Keratinocyte (primary cell): ENCODE results near the gene CA11. TPM values are rescaled to one million over a fixed set of nuclear protein-coding genes. Genes with fewer than 3 reads are reported as not detected.

Experiments used
- DNase-seq: peaks from one replicate; pipeline ENCODE4 v3.0.0-alpha.2; 2011; ENCODE audit warnings: low read depth, missing footprints, low spot score
- FAIRE-seq: peaks from 2 replicates; lab custom pipeline; 2011; peaks lifted over from hg19 to GRCh38; lab: Jason Lieb, UNC
- H2AFZ ChIP-seq: 2 replicates; pipeline ENCODE4 v1.6.0; 2012; ENCODE audit warnings: low read length, control low read depth, inconsistent platforms; ENCODE audit not compliant: control insufficient read depth
- H3K27ac ChIP-seq: 2 replicates; pipeline ENCODE4 v1.5.1; 2011; ENCODE audit warnings: low read length; ENCODE audit not compliant: control insufficient read depth, insufficient read depth
- H3K27me3 ChIP-seq: 3 replicates; pipeline ENCODE4 v1.6.0; 2011; ENCODE audit warnings: low read length; ENCODE audit not compliant: control insufficient read depth, insufficient read depth; ENCODE audit errors: extremely low read depth
- H3K36me3 ChIP-seq, 2 experiments: 2 replicates in 1 of 2; 3 replicates in 1 of 2; pipeline ENCODE4 v1.5.1; 2011; ENCODE audit warnings: low read length in 2 of 2, mild to moderate bottlenecking in 1 of 2; ENCODE audit not compliant: control insufficient read depth in 2 of 2, insufficient read depth in 2 of 2; ENCODE audit errors: extremely low read depth in 1 of 2
- H3K4me1 ChIP-seq: 3 replicates; pipeline ENCODE4 v1.5.1; 2011; ENCODE audit warnings: low read length; ENCODE audit not compliant: control insufficient read depth, insufficient read depth; ENCODE audit errors: extremely low read depth
- H3K4me2 ChIP-seq: 3 replicates; pipeline ENCODE4 v1.6.0; 2011; ENCODE audit warnings: low read depth, low read length; ENCODE audit not compliant: control insufficient read depth, insufficient read depth; ENCODE audit errors: extremely low read depth
- H3K4me3 ChIP-seq, 3 experiments: fragments of 200-600 bp in 1 of 3; sonication (generic) in 1 of 3; 2 replicates in 2 of 3; 3 replicates in 1 of 3; pipeline ENCODE4 v1.5.1; 2011 to 2016; ENCODE audit warnings: low read length in 3 of 3, mild to moderate bottlenecking in 3 of 3, control low read depth in 2 of 3, inconsistent platforms in 1 of 3, low read depth in 1 of 3, mixed read lengths in 1 of 3, mixed run types in 1 of 3, moderate library complexity in 1 of 3; ENCODE audit not compliant: control insufficient read depth in 2 of 3, insufficient read depth in 2 of 3; ENCODE audit errors: extremely low read depth in 1 of 3
- H3K79me2 ChIP-seq: 2 replicates; pipeline ENCODE4 v1.6.0; 2012; ENCODE audit warnings: low read length; ENCODE audit not compliant: control insufficient read depth, insufficient read depth
- H3K9ac ChIP-seq: 3 replicates; pipeline ENCODE4 v1.6.0; 2011; ENCODE audit warnings: low read length; ENCODE audit not compliant: control insufficient read depth, insufficient read depth; ENCODE audit errors: extremely low read depth
- H3K9me1 ChIP-seq: 3 replicates; pipeline ENCODE4 v1.6.0; 2011; ENCODE audit warnings: low read length; ENCODE audit not compliant: control insufficient read depth, insufficient read depth; ENCODE audit errors: extremely low read depth
- H3K9me3 ChIP-seq: 2 replicates; pipeline ENCODE4 v1.5.1; 2012; ENCODE audit warnings: low read depth, low read length; ENCODE audit not compliant: control insufficient read depth
- H4K20me1 ChIP-seq: 3 replicates; pipeline ENCODE4 v1.6.0; 2011; ENCODE audit warnings: low read length; ENCODE audit not compliant: control insufficient read depth, insufficient read depth; ENCODE audit errors: extremely low read depth
- EZH2 ChIP-seq: IDR thresholded peaks from one replicate; pipeline ENCODE4 v1.6.1; 2012; ENCODE audit warnings: inconsistent platforms, mild to moderate bottlenecking, low read length, moderate library complexity
- dilution Hi-C: fragments of 300-500 bp; cut with MboI; formaldehyde crosslinking; loops from one replicate; pipeline ENCODE4 v1.7.0; 2020; ENCODE audit warnings: low sequenced_read_pairs; ENCODE audit not compliant: extremely low pct_ligation_motif_present
- polyA plus RNA-seq, 5 experiments: library from polyadenylated mRNA; depleted of rRNA in 3 of 5; stranded (reverse) in 3 of 5; stranded (forward) in 1 of 5; unstranded in 1 of 5; fragments of >200 nt; gene quantifications; 1 replicate in 1 of 5; 2 replicates in 3 of 5; 3 replicates in 1 of 5; pipeline versions ENCODE4 v1.2.1 to v1.2.3, GENCODE V29; 2011 to 2012; ENCODE audit warnings: missing spikeins in 2 of 5, low read depth in 1 of 5, low replicate concordance in 1 of 5
- TF ChIP-seq, protein P1 (sequence below), 3 experiments: IDR thresholded peaks in 1 of 3; conservative IDR thresholded peaks in 1 of 3; optimal IDR thresholded peaks in 1 of 3; 2 replicates in 2 of 3; 3 replicates in 1 of 3; pipeline versions ENCODE3 to v1.5.1; 2011; ENCODE audit warnings: low read length in 3 of 3, mild to moderate bottlenecking in 3 of 3, moderate library complexity in 2 of 3, control low read depth in 1 of 3, inconsistent platforms in 1 of 3; ENCODE audit not compliant: insufficient read depth in 2 of 3; ENCODE audit errors: extremely low read depth in 1 of 3

Gene CA11
- polyA plus RNA-seq, 1 donor (not counting 4 experiments of a cell fraction or from before 2014, with no cell fraction given) = 1.6 TPM

- H3K36me3 ChIP-seq = peaks cover 20 to 37% of the 10 kb centered on the region in 2 experiments
- dilution Hi-C loops = no loop called here
- FAIRE-seq = no peak
- peaks cover 40% of the 10 kb centered on the region for H3K4me1 ChIP-seq
- H3K4me3 ChIP-seq = peak overlapping the region; percentile 79 to 91 (median 87)
- no peak overlapping the region for H2AFZ ChIP-seq
- H4K20me1 ChIP-seq = peaks cover 32% of the 10 kb centered on the region
- TF ChIP-seq, protein P1, sequence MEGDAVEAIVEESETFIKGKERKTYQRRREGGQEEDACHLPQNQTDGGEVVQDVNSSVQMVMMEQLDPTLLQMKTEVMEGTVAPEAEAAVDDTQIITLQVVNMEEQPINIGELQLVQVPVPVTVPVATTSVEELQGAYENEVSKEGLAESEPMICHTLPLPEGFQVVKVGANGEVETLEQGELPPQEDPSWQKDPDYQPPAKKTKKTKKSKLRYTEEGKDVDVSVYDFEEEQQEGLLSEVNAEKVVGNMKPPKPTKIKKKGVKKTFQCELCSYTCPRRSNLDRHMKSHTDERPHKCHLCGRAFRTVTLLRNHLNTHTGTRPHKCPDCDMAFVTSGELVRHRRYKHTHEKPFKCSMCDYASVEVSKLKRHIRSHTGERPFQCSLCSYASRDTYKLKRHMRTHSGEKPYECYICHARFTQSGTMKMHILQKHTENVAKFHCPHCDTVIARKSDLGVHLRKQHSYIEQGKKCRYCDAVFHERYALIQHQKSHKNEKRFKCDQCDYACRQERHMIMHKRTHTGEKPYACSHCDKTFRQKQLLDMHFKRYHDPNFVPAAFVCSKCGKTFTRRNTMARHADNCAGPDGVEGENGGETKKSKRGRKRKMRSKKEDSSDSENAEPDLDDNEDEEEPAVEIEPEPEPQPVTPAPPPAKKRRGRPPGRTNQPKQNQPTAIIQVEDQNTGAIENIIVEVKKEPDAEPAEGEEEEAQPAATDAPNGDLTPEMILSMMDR (optimal IDR thresholded peaks at IDR 0.05 in 1 of 3, IDR thresholded peaks at IDR 0.05 in 1 of 3, conservative IDR thresholded peaks at IDR 0.05 in 1 of 3; ENCODE audit: extremely low read depth in 1 of 3, insufficient read depth in 2 of 3, low read length in 3 of 3) = no peak
- no peak for TF ChIP-seq EZH2
- peaks cover 39% of the 10 kb centered on the region for H3K79me2 ChIP-seq
- H3K9ac ChIP-seq = peak overlapping the region; percentile 98
- H3K27me3 ChIP-seq = no peaks in the 10 kb centered on the region
- peak overlapping the region; percentile 88 for H3K27ac ChIP-seq
- no peak for DNase-seq
- peaks cover 5% of the 10 kb centered on the region for H3K9me1 ChIP-seq
- no peaks in the 10 kb centered on the region for H3K9me3 ChIP-seq
- H3K4me2 ChIP-seq = peak overlapping the region; percentile 95
Measured at GRCh38 chr19:48617146-48617937, 28.6 kb downstream of the CA11 start.

- Histone ChIP-seq H4K20me1 (peaks cover 32% of the 10 kb centered on the region), H3K4me1 (peaks cover 40% of the 10 kb centered on the region), H3K9ac (peak overlapping the region; percentile 98), H3K27ac (no peak overlapping the region), H3K36me3 (peaks cover 20 to 36% of the 10 kb centered on the region in 2 experiments), H2AFZ (no peak overlapping the region), H3K9me3 (no peaks in the 10 kb centered on the region), H3K27me3 (no peaks in the 10 kb centered on the region), H3K4me2 (peak overlapping the region; percentile 95), H3K9me1 (peaks cover 5% of the 10 kb centered on the region), H3K4me3 (peak overlapping the region; percentile 79 to 91 (median 87)), H3K79me2 (peaks cover 39% of the 10 kb centered on the region)
- DNase-seq = no peak
- TF ChIP-seq, protein P1 (optimal IDR thresholded peaks at IDR 0.05 in 1 of 3, IDR thresholded peaks at IDR 0.05 in 1 of 3, conservative IDR thresholded peaks at IDR 0.05 in 1 of 3; ENCODE audit: extremely low read depth in 1 of 3, insufficient read depth in 2 of 3, low read length in 3 of 3) = no peak
- TF ChIP-seq EZH2 = no peak
- no peak for FAIRE-seq
- dilution Hi-C loops = no loop called here
Measured at GRCh38 chr19:48616491-48617056, 29.4 kb downstream of the CA11 start.
